HEK293 (cell line): ENCODE results near the gene RPS10.

Experiments
- GLI4 ChIP-seq: fragments of 450-650 bp; formaldehyde crosslinking; IDR thresholded peaks from 2 replicates; pipeline ENCODE4 v1.5.1; 2016; ENCODE audit warnings: missing biosample characterization, missing genetic modification characterization
- KLF7 ChIP-seq: fragments of 450-650 bp; formaldehyde crosslinking; IDR thresholded peaks from 2 replicates; pipeline ENCODE4 v1.5.1; 2016; ENCODE audit warnings: missing biosample characterization, missing genetic modification characterization, borderline replicate concordance
- ZNF184 ChIP-seq: fragments of 450-650 bp; IDR thresholded peaks from 2 replicates; pipeline ENCODE4 v1.5.1; 2018; ENCODE audit warnings: missing biosample characterization, mild to moderate bottlenecking, missing genetic modification characterization
- ZNF529 ChIP-seq: fragments of 450-650 bp; formaldehyde crosslinking; IDR thresholded peaks from 2 replicates; pipeline ENCODE4 v1.5.1; 2017; ENCODE audit warnings: missing genetic modification characterization, missing biosample characterization; ENCODE audit not compliant: insufficient replicate concordance
- TF ChIP-seq, protein P1 (sequence below): fragments of 450-650 bp; formaldehyde crosslinking; IDR thresholded peaks from 2 replicates; pipeline ENCODE4 v1.5.1; 2016; ENCODE audit warnings: missing biosample characterization, missing genetic modification characterization, low read depth
- TF ChIP-seq, protein P2 (sequence below): fragments of 450-650 bp; formaldehyde crosslinking; IDR thresholded peaks from 2 replicates; pipeline ENCODE4 v1.5.1; 2016; ENCODE audit warnings: missing biosample characterization, missing genetic modification characterization
- TF ChIP-seq, protein P3 (sequence below): fragments of 450-650 bp; formaldehyde crosslinking; IDR thresholded peaks from 2 replicates; pipeline ENCODE4 v1.5.1; 2016; ENCODE audit warnings: missing biosample characterization, missing genetic modification characterization, borderline replicate concordance

DNA sequence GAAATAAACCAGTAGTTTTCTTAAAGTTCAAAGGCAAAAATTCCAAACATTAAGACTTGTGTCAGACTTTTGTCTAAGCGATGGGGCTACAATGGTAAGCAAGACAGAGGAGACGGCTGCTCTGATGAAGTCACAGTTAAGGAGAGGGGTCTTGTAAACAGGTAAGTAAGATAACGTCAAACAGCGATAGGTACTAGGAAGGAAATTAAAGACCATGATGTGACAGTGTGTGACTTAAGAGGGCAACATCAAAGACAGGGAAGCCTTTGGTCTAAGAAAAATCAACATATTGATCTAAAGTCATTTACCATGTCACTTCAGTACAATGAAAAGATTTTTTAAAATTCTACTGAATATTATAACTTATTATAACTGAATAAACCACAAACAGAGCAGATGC lies 56.5 kb downstream of the RPS10 start:
- TF ChIP-seq ZNF184 (no peak), KLF7 (tag by site-specific recombination) (no peak), ZNF529 (tag by site-specific recombination) (no peak), GLI4 (no peak)
- TF ChIP-seq, protein P1, sequence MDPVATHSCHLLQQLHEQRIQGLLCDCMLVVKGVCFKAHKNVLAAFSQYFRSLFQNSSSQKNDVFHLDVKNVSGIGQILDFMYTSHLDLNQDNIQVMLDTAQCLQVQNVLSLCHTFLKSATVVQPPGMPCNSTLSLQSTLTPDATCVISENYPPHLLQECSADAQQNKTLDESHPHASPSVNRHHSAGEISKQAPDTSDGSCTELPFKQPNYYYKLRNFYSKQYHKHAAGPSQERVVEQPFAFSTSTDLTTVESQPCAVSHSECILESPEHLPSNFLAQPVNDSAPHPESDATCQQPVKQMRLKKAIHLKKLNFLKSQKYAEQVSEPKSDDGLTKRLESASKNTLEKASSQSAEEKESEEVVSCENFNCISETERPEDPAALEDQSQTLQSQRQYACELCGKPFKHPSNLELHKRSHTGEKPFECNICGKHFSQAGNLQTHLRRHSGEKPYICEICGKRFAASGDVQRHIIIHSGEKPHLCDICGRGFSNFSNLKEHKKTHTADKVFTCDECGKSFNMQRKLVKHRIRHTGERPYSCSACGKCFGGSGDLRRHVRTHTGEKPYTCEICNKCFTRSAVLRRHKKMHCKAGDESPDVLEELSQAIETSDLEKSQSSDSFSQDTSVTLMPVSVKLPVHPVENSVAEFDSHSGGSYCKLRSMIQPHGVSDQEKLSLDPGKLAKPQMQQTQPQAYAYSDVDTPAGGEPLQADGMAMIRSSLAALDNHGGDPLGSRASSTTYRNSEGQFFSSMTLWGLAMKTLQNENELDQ (tag by site-specific recombination) = no peak
- TF ChIP-seq, protein P2, sequence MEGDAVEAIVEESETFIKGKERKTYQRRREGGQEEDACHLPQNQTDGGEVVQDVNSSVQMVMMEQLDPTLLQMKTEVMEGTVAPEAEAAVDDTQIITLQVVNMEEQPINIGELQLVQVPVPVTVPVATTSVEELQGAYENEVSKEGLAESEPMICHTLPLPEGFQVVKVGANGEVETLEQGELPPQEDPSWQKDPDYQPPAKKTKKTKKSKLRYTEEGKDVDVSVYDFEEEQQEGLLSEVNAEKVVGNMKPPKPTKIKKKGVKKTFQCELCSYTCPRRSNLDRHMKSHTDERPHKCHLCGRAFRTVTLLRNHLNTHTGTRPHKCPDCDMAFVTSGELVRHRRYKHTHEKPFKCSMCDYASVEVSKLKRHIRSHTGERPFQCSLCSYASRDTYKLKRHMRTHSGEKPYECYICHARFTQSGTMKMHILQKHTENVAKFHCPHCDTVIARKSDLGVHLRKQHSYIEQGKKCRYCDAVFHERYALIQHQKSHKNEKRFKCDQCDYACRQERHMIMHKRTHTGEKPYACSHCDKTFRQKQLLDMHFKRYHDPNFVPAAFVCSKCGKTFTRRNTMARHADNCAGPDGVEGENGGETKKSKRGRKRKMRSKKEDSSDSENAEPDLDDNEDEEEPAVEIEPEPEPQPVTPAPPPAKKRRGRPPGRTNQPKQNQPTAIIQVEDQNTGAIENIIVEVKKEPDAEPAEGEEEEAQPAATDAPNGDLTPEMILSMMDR (tag by site-specific recombination) = no peak
- TF ChIP-seq, protein P3, sequence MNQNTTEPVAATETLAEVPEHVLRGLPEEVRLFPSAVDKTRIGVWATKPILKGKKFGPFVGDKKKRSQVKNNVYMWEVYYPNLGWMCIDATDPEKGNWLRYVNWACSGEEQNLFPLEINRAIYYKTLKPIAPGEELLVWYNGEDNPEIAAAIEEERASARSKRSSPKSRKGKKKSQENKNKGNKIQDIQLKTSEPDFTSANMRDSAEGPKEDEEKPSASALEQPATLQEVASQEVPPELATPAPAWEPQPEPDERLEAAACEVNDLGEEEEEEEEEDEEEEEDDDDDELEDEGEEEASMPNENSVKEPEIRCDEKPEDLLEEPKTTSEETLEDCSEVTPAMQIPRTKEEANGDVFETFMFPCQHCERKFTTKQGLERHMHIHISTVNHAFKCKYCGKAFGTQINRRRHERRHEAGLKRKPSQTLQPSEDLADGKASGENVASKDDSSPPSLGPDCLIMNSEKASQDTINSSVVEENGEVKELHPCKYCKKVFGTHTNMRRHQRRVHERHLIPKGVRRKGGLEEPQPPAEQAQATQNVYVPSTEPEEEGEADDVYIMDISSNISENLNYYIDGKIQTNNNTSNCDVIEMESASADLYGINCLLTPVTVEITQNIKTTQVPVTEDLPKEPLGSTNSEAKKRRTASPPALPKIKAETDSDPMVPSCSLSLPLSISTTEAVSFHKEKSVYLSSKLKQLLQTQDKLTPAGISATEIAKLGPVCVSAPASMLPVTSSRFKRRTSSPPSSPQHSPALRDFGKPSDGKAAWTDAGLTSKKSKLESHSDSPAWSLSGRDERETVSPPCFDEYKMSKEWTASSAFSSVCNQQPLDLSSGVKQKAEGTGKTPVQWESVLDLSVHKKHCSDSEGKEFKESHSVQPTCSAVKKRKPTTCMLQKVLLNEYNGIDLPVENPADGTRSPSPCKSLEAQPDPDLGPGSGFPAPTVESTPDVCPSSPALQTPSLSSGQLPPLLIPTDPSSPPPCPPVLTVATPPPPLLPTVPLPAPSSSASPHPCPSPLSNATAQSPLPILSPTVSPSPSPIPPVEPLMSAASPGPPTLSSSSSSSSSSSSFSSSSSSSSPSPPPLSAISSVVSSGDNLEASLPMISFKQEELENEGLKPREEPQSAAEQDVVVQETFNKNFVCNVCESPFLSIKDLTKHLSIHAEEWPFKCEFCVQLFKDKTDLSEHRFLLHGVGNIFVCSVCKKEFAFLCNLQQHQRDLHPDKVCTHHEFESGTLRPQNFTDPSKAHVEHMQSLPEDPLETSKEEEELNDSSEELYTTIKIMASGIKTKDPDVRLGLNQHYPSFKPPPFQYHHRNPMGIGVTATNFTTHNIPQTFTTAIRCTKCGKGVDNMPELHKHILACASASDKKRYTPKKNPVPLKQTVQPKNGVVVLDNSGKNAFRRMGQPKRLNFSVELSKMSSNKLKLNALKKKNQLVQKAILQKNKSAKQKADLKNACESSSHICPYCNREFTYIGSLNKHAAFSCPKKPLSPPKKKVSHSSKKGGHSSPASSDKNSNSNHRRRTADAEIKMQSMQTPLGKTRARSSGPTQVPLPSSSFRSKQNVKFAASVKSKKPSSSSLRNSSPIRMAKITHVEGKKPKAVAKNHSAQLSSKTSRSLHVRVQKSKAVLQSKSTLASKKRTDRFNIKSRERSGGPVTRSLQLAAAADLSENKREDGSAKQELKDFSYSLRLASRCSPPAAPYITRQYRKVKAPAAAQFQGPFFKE (tag by site-specific recombination) = no peak
